Heart left ventricle (tissue), 13 donors: ENCODE data around the gene GALNTL6.

Experiments
- CTCF ChIP-seq, 12 donors: fragments of 200-600 bp; sonication (generic) in 4 of 12; IDR thresholded peaks; one replicate each; pipeline versions ENCODE4 v1.5.0 to v1.8.0; 2018 to 2022; ENCODE audit warnings: antibody characterized with exemption in 12 of 12, mild to moderate bottlenecking in 5 of 12
- POLR2A ChIP-seq, 2 donors: fragments of 450-650 bp; IDR thresholded peaks; one replicate each; pipeline ENCODE4 v1.6.1; 2017; ENCODE audit warnings: antibody characterized with exemption in 2 of 2, mild to moderate bottlenecking in 2 of 2, moderate library complexity in 2 of 2
- donor health status: ischemic (EF 13 %, LVEDD 7.1; RV severe dilation, severe dysfunction).
- donor health status: DM: no; HTN: yes; CAD: no.
- donor health status: DM: no; HTN: no; CAD: no.
- donor health status: ischemic (EF 25% LVEDD 6.9; RV normal size, moderate dysfunction).
- donor health status: ischemic (EF 25% LVEDD 5.7; RV mildly dilated, moderate dysfunction).
- donor health status: ischemic (EF 35%, LVEDD 5.7; RV mildly dilated, moderate dysfunction).
- donor health status: nonischemic (EF 11% LVEDD 7.7; RV severe dilation, severe dysfunction).
- donor health status: DM: yes; HTN: yes; CAD: no.
- donor health status: PGD.
- donor health status: ischemic (EF 29% LVEDD 5.4; RV normal size, mild dysfunction).
- donor health status: nonischemic (EF 23%, LVEDD 6.1; RV moderate dilation, normal function).

- no peak for TF ChIP-seq CTCF (IDR thresholded peaks at IDR 0.05)
- no peak for TF ChIP-seq POLR2A (IDR thresholded peaks at IDR 0.05)
Observed at GRCh38 chr4:172543249-172543648, 730.0 kb downstream of the GALNTL6 start.
